Kidney (tissue), 14 donors: ENCODE results near the gene ZNF587B. TPM values are rescaled to one million over a fixed set of nuclear protein-coding genes. Genes with fewer than 3 reads are reported as not detected.
"Not testable (repeated sequence)": the region's sequence is repeated elsewhere in the genome, so short reads cannot be mapped to it uniquely, and the experiment has no call there.

Experiments used
- DNase-seq, 5 donors: peaks; one replicate each; pipeline ENCODE4 v3.0.0-alpha.2; 2013 to 2020
- FAIRE-seq: peaks from 2 replicates; lab custom pipeline; 2012; peaks lifted over from hg19 to GRCh38; lab: Jason Lieb, UNC
- H3K27ac ChIP-seq, 2 donors: one replicate each; pipeline ENCODE4 v1.7.0; 2013; ENCODE audit warnings: low read depth in 2 of 2, low read length in 2 of 2, inconsistent platforms in 1 of 2
- H3K27me3 ChIP-seq: one replicate; pipeline ENCODE4 v1.7.1; 2013; ENCODE audit warnings: low read length, inconsistent platforms; ENCODE audit not compliant: control insufficient read depth, insufficient read depth
- H3K36me3 ChIP-seq, 3 donors: one replicate each; pipeline versions ENCODE4 v1.7.0 to v1.7.1; 2013; ENCODE audit warnings: low read length in 3 of 3, control low read depth in 1 of 3, inconsistent platforms in 1 of 3; ENCODE audit not compliant: insufficient read depth in 3 of 3, control insufficient read depth in 2 of 3
- H3K4me1 ChIP-seq, 3 donors: one replicate each; pipeline versions ENCODE4 v1.7.0 to v1.7.1; 2013; ENCODE audit warnings: low read length in 3 of 3, inconsistent platforms in 1 of 3, low read depth in 1 of 3; ENCODE audit not compliant: control insufficient read depth in 2 of 3, insufficient read depth in 2 of 3
- H3K4me3 ChIP-seq, 3 donors: one replicate each; pipeline versions ENCODE4 v1.7.0 to v1.8.1; 2013; ENCODE audit warnings: low read length in 3 of 3, control low read depth in 1 of 3, inconsistent platforms in 1 of 3
- H3K9ac ChIP-seq, 3 donors: one replicate each; pipeline versions ENCODE4 v1.7.0 to v1.7.1; 2013; ENCODE audit warnings: low read length in 3 of 3, control low read depth in 1 of 3, inconsistent platforms in 1 of 3
- H3K9me3 ChIP-seq, 3 donors: one replicate each; pipeline versions ENCODE4 v1.7.0 to v1.7.1; 2013; ENCODE audit warnings: low read length in 3 of 3, control low read depth in 1 of 3, inconsistent platforms in 1 of 3; ENCODE audit not compliant: control insufficient read depth in 2 of 3, insufficient read depth in 1 of 3
- intact Hi-C: fragments of 100-400 bp; cut with DNase I; formaldehyde crosslinking; loops from one replicate; pipeline ENCODE4 v1.11.1; 2022
- polyA plus RNA-seq: library from polyadenylated mRNA; stranded (reverse); fragments of 350-450 nt; fragmentation: Illumina TruSeq; extraction: RNeasy Lipid Tissue Mini Kit (QIAGEN cat#74804); gene quantifications from one replicate; pipeline ENCODE4 v1.2.3, GENCODE V29; 2014; ENCODE audit warnings: low read depth, low replicate concordance; ENCODE audit not compliant: insufficient read depth
- total RNA-seq: library from RNA; stranded (reverse); fragmentation: NEBNext Ultra II Directional; extraction: Animal tissue kit (Norgen Biotek cat#: 25700); gene quantifications from one replicate; pipeline ENCODE4 v1.2.1, GENCODE V29; 2021
- TF ChIP-seq, protein P1 (sequence below): IDR thresholded peaks from 3 replicates; pipeline ENCODE4 v1.5.1; 2012; ENCODE audit warnings: mild to moderate bottlenecking, moderate library complexity, borderline replicate concordance; ENCODE audit not compliant: insufficient read depth; ENCODE audit errors: extremely low read depth
- donor health status: control.
- donor health status: control.
- donor health status: control.
- donor health status: control.
- donor health status: control.
- donor health status: DM: yes; HTN: yes; CAD: no.
- donor health status: Normal renal cell carcinoma (clear cell type).

Gene ZNF587B
- total and polyA plus RNA-seq, 2 donors from 2014 or later = 5.1 to 23.6 TPM

DNA sequence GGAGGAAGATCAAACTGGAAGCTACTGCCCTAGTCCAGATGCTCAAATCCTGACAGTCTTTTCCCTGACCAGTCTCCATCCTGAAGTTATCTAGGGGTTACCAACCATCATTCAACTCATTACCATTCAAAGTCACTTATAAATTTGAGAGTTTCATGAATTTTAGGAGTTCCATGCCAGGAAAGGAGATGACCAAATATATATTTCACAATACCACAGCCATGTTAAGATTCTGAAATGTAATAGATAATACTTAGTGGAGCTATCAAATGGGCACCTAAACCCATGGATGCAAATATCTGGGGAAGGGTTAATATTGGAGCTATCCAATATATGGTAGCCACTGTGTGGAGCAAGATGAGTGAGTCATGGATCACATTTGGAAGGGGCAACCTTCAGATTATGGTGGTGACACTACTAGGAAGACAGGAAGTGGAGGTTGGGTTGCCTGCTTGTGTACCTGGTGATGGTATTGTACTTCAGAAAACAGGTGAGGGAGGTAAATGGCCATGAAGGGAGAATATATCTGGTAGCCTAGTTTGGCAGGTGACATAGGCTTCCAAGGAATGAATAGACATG, 41.9 kb upstream of the ZNF587B start:
- no peaks in the 10 kb centered on the region for H3K4me1 ChIP-seq
- peaks cover 0 to 2% (median 0%) of the 10 kb centered on the region in 3 donors for H3K9me3 ChIP-seq
- no peaks in the 10 kb centered on the region for H3K27me3 ChIP-seq
- peaks cover 4 to 12% (median 7%) of the 10 kb centered on the region in 3 donors for H3K36me3 ChIP-seq
- H3K9ac ChIP-seq = no peak overlapping the region
- intact Hi-C loops = no loop called here
- FAIRE-seq (no peak), DNase-seq (no peak)
- H3K4me3 ChIP-seq = no peak overlapping the region
- TF ChIP-seq, protein P1, sequence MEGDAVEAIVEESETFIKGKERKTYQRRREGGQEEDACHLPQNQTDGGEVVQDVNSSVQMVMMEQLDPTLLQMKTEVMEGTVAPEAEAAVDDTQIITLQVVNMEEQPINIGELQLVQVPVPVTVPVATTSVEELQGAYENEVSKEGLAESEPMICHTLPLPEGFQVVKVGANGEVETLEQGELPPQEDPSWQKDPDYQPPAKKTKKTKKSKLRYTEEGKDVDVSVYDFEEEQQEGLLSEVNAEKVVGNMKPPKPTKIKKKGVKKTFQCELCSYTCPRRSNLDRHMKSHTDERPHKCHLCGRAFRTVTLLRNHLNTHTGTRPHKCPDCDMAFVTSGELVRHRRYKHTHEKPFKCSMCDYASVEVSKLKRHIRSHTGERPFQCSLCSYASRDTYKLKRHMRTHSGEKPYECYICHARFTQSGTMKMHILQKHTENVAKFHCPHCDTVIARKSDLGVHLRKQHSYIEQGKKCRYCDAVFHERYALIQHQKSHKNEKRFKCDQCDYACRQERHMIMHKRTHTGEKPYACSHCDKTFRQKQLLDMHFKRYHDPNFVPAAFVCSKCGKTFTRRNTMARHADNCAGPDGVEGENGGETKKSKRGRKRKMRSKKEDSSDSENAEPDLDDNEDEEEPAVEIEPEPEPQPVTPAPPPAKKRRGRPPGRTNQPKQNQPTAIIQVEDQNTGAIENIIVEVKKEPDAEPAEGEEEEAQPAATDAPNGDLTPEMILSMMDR = no peak
- no peak overlapping the region for H3K27ac ChIP-seq

DNA sequence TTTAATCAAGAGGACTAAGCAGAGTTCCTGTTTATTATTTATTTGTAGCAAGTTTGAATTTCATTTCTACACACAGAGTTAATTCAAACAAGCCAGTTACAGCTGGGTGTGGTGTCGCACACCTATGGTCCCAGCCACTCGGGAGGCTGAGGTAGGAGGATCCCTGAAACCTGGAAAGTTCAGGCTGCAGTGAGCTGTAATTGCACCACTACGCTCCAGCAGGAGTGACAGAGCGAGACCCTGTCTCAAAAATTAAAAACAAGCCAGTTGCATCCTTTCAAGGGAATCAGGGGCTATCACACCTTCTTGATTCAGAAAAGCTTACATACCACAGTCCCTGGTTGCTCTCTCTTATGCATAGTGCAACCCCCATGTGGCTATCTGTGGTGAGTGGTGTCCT, 40.8 kb upstream of the ZNF587B start:
- H3K9me3 ChIP-seq = peaks cover 0 to 2% (median 0%) of the 10 kb centered on the region in 3 donors

DNA sequence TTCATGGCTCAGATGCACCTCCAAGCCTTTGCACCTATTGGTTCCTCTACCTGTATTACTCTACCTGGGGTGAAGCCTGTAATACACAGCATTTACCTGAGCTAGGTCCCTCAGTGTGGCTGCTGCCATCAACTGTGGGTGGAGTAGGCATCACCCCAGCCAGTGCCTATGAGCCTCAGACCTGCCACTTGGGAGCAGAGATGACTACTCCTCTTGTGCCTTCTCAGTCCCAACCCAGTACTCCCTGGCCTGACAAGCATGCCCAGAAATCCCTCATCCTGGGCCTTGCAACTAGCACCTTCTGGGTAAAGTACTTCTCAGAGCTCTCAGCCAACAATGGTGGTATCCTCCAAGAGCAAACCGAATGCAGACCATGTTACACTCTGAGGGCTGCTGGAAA, 33.5 kb upstream of the ZNF587B start:
- H3K27me3 ChIP-seq, H3K27ac ChIP-seq, H3K9ac ChIP-seq, DNase-seq, H3K4me3 ChIP-seq, intact Hi-C loops, H3K9me3 ChIP-seq, FAIRE-seq, H3K36me3 ChIP-seq, H3K4me1 ChIP-seq: not testable (repeated sequence)

More for the DNA sequence above, 40.8 kb upstream of the ZNF587B start:
- H3K36me3 ChIP-seq = peaks cover 4 to 12% (median 7%) of the 10 kb centered on the region in 3 donors
- DNase-seq (no peak), FAIRE-seq (no peak)
- intact Hi-C loops = no loop called here
- no peaks in the 10 kb centered on the region for H3K27me3 ChIP-seq
- no peak overlapping the region for H3K9ac ChIP-seq
- no peaks in the 10 kb centered on the region for H3K4me1 ChIP-seq
- H3K4me3 ChIP-seq = no peak overlapping the region
- H3K27ac ChIP-seq = no peak overlapping the region
- TF ChIP-seq, protein P1 = no peak

DNA sequence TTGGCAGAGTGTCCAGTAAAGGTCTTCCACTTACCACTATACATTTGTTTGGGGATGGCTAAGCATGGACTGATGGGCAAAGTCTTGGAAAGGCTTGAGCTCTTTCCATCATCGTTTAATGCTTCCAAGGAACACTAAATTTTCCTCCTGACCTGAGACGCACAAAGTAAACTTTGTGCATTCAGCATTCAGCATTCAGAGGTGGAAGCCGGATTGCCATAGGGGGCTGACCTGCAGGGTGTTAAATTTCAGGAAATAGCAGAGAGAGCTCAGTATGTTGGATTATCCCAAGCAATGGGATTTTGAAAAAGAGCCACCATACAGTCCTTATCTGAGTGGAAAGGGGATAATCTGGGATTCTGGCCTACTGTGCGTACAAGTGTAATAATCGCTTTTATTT, 29.4 kb upstream of the ZNF587B start:
- peaks cover 0 to 2% (median 0%) of the 10 kb centered on the region in 3 donors for H3K4me1 ChIP-seq
- H3K27ac ChIP-seq = no peak overlapping the region
- DNase-seq (no peak), FAIRE-seq (no peak)
- H3K4me3 ChIP-seq = no peak overlapping the region
- peaks cover 0 to 3% (median 0%) of the 10 kb centered on the region in 3 donors for H3K36me3 ChIP-seq
- H3K9ac ChIP-seq = no peak overlapping the region
- no peaks in the 10 kb centered on the region for H3K27me3 ChIP-seq
- intact Hi-C loops = no loop called here
- TF ChIP-seq, protein P1 = no peak
- H3K9me3 ChIP-seq = no peaks in the 10 kb centered on the region
